Measurements from ENCODE around the gene BICDL2. TPM values are rescaled to one million over a fixed set of nuclear protein-coding genes. Genes with fewer than 3 reads are reported as not detected.

The BICDL2 gene
- total RNA-seq, 1 donor from 2014 or later, result 16.3 TPM

GRCh38 chr16:2999929-3000328 lies 36.8 kb downstream of the BICDL2 start:
- Histone ChIP-seq H3K36me3 (no peaks in the 10 kb centered on the region), H3K4me3 (no peak overlapping the region), H3K27me3 (peaks cover 2% of the 10 kb centered on the region), H3K27ac (no peak overlapping the region), H3K9me3 (no peaks in the 10 kb centered on the region), H3K4me1 (no peaks in the 10 kb centered on the region)
- ATAC-seq (no peak), DNase-seq (no peak)
- intact Hi-C loops (cut with DNase I), result no loop called here
- TF ChIP-seq CTCF (IDR thresholded peaks at IDR 0.05), result no peak

GRCh38 chr16:2996298-2996697 lies 40.4 kb downstream of the BICDL2 start:
- H3K9me3 ChIP-seq, result no peaks in the 10 kb centered on the region
- H3K27me3 ChIP-seq, result no peaks in the 10 kb centered on the region
- DNase-seq (no peak), ATAC-seq (no peak)
- no peak overlapping the region for H3K4me3 ChIP-seq
- no peaks in the 10 kb centered on the region for H3K36me3 ChIP-seq
- no peaks in the 10 kb centered on the region for H3K4me1 ChIP-seq
- no peak overlapping the region for H3K27ac ChIP-seq
- TF ChIP-seq CTCF (IDR thresholded peaks at IDR 0.05), result no peak
- intact Hi-C loops (cut with DNase I), result no loop called here

DNA sequence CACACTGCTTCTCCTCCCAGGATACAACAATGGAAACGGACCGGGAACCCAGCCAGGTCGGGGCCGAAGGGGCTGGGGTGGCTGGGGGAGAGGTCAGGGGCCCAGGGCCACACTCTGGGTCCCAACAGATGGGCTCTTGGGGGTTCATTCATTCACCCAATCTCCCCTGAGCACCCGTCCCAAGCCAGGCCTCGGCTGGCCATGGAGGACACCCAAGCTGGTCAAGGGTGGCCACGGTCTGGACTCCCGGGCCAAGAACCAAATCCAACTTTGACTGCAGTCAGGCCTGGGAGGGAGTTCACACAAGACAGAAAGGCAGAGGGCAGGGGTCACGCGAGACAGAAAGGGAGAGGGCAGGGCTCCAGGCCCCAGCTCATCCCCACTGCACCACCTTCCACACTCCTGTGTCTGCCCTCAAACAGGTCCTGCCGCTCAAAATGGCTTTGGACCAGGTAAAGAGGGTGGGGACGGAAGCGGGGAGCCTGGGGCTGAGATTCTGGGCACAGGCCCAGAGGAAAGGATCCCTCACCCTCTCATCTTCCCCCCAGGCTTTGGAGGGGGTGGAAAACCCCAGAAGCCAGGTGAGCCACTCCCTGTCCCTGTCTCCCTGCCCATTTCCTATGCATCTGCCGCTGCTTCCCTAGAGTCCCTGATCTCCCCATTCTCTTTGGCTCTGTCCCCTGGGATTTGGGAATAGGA lies 44.2 kb downstream of the BICDL2 start:
- no peak overlapping the region for H3K27ac ChIP-seq
- H3K4me3 ChIP-seq, result no peak overlapping the region
- intact Hi-C loops (cut with DNase I), result no loop called here
- ATAC-seq, result no peak
- no peaks in the 10 kb centered on the region for H3K4me1 ChIP-seq
- no peaks in the 10 kb centered on the region for H3K9me3 ChIP-seq
- no peak for DNase-seq
- H3K36me3 ChIP-seq, result no peaks in the 10 kb centered on the region
- H3K27me3 ChIP-seq, result peaks cover 9% of the 10 kb centered on the region
- no peak for TF ChIP-seq CTCF (IDR thresholded peaks at IDR 0.05)

GRCh38 chr16:2991566-2992261 lies 45.0 kb downstream of the BICDL2 start:
- intact Hi-C loops (cut with DNase I), result no loop called here
- Histone ChIP-seq H3K4me3 (no peak overlapping the region), H3K27me3 (peaks cover 9% of the 10 kb centered on the region), H3K4me1 (no peaks in the 10 kb centered on the region), H3K36me3 (no peaks in the 10 kb centered on the region), H3K27ac (no peak overlapping the region), H3K9me3 (no peaks in the 10 kb centered on the region)
- ATAC-seq (no peak), DNase-seq (no peak)
- no peak for TF ChIP-seq CTCF (IDR thresholded peaks at IDR 0.05)

DNA sequence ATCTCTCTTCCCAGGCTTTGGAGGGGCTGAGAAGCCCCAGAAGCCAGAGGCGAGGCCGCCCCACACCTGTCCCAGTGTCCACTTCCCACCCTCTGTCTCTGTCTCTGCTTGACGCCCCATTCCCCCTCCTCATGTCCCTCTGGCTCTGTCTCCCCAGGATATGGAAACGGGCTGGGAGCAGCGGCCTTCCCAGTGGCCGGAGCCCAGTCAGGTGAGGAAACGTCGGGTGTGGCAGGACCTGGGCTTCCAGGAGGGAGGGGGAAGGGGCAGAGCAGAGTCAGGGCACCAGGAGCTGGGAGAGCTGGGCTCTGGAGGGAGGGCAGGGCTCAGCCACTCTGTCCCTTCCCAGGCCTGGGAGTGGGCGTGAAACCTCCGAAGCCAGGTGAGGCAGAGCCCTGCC lies 45.9 kb downstream of the BICDL2 start:
- Histone ChIP-seq H3K4me1 (no peaks in the 10 kb centered on the region), H3K27me3 (peaks cover 9% of the 10 kb centered on the region), H3K4me3 (no peak overlapping the region), H3K36me3 (no peaks in the 10 kb centered on the region), H3K27ac (no peak overlapping the region), H3K9me3 (no peaks in the 10 kb centered on the region)
- DNase-seq (no peak), ATAC-seq (peak; percentile 37)
- no peak for TF ChIP-seq CTCF (IDR thresholded peaks at IDR 0.05)
- intact Hi-C loops (cut with DNase I), result no loop called here
